Activated CD4-positive, alpha-beta T cell treated with anti-CD3 and anti-CD28 coated beads for 48 hours (primary cell): ENCODE measurements around the gene ARID3A.

ENCODE experiments used
- DNase-seq: peaks from one replicate; pipeline ENCODE4 v3.0.0-alpha.2; 2020

ARID3A gene

GRCh38 chr19:892243-892893 is 33.5 kb upstream of the ARID3A start:
- DNase-seq: no peak

- DNase-seq: peak; percentile 92
These were observed 32.7 kb upstream of the ARID3A start, which contains the start of the genes MED16 and RNU6-9 for GRCh38 chr19:892894-893689. MED16 (minus strand) TSS chr19:893187; CDS start chr19:891131, 2,056 bp downstream. RNU6-9 (plus strand) TSS chr19:893484.

DNA sequence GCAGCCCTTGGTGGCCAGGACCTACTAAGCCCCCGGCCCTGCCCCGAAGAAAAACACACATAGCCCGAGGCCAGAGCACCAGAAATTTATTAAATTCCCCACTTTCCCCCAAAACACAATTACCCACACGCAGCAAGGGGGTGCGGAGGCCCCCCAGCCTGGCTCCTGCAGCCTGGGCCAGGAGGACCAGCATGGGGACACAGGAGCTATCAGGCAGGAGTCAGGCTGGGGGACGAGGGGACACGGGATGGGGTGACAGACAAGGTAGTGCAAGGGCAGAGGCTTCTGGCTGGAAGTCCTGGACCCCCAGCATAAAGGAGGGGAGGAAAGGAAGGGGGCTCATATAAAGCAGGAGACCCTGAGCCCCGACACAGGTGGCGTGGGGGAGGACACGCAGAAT is 29.4 kb upstream of the ARID3A start:
- DNase-seq: no peak

DNA sequence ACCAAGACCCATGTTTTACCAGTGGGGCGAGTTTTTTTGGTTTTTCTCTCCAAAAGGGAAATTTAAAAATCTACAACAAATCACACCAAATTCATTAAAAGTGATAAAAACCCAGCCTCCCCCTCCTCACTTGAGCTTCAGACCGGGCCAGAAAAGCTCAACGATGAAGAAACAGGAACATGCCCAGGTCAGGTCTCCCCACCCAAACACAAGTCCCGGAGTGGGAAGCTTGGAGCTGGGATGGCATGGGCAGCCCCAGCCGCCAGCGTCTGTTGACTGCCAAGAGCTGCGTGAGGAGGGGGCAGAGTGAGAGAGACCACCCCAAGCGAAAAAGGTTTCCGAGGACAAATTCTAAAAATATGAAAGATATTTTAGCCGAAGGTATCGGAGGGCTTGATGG is 28.8 kb upstream of the ARID3A start:
- no peak for DNase-seq

DNA sequence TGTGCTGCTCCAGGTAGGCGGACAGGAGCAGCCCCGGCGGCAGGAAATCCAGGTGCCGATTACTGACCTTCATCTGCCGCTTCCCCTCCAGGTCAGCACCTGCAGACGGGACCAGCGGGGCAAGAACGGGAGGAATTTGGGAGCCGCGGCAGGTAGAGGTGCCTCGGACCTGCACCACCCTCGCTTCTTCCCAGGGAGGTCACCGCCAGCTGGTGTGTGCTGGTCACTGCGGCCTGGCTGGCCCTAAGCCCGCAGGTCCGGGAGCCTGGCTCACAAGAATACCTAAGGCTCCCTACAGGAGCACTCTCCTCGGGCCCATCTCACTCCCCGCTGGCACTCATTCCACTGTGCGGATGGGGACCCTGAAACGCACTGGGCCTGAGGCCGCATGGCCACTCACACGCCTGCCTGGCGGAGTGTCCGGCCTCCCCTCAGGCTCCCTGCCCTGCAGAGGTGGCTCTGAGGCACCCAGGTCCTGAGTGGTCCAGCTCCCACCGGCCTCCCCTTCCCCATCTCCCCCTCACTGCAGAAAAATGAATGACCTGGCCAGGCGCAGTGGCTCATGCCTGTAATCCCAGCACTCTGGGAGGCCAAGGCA is 28.3 kb upstream of the ARID3A start:
- no peak for DNase-seq

GRCh38 chr19:898663-899062 is 27.2 kb upstream of the ARID3A start:
- peak; percentile 58 for DNase-seq

DNA sequence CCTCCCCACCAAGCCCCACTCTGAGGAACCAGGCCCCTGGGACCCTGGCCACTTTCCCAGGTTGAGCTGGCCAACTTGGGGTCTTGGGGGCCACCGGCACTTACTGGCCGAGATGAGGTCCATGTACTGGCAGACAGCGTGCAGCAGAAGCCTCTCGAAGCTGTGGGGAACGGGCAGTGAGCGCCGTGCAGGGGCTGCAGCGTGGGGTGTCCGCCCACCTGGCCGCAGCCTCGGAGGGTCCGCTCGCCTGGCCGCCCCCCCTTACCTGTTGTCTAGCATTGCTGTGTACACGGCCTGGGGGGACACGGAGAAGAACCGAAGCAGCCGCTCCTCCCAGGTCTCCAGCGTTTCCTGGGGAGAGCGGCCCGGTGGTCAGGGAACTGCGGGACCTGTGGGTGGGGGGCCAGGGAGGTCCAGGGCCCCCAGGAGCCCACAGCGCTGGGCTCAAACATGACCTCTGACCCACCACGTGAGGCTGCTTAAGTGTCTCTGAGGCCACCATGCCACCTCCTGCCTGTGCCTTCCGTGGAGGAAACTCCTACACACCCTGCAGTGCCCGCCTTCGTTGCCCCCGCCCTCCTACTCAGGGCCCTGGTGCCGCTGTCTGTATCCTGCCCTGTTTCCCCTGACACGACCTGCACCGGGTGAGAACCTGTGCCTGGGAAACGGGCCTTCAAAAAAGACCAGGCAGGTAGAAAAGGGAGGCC is 26.3 kb upstream of the ARID3A start:
- DNase-seq: no peak

DNA sequence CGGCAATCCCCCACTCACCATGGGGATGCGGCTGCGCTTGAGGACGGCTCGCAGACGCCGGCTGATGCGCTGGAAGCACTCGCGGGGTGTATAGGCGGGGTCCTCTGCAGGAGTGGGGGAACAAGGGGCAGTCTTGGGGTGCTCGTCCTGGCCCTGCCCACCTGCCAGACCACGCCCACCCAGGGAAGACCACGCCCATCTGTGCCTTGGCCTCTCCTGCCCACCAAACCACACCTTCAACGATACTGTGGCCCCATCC is 25.9 kb upstream of the ARID3A start:
- peak; percentile 22 for DNase-seq

- DNase-seq: peak; percentile 40
These were observed 25.3 kb upstream of the ARID3A start for GRCh38 chr19:900302-901111.

DNA sequence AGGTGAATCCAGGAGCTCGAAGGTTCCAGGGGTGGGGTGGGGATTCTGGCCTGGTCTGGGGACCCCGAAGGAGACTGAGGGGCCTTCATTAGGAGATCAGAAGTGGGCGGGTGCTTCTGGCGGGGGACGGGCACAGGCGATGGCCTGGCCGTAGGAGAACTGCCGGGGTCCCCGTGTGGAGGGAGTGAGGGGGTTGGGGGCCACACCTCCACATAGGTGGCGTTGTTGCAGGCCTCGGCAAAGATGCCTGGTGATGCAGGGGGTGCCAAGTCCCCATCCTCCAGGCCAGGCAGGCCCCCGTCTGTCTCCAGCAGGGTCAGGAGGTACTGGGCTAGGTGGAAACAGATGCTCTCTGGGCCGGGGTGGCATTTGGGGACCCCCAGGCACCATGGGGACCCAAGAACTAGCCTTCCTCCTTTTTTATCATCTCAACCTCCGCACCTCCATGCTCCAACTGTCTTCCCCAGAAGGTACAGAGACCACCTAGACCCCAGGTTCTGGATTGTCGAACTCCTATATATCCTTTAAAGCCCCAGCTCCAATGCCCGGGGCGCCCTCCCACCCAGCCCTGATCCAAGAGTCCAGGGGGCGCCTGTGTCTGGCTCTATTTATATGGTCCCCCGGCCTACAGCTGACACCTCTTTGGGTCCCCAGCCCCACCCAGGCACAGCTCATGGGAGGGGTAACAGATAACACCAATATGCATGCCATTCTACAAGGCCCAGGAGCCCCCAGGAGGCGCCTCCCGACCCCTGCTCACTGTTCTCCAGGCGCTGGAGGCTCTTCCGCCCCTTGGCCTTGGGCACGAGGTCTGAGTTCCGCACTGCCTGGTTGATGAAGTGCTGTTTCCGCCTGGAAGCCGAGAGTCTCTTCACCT is 24.4 kb upstream of the ARID3A start:
- DNase-seq: no peak

DNA sequence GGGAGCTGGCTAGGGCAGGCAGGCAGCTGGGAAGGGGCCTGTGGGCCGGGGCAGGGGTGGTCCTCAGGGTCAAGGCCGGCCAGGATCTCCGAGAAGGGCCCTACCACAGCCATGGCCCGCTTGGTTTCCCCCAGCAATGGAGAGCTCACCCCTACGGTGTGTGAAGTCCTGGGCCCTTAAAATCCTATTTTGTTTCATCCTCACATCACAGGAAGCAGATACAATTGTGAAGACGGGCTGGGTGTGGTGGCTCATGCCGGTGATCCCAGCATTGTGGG is 23.8 kb upstream of the ARID3A start:
- DNase-seq: no peak

DNA sequence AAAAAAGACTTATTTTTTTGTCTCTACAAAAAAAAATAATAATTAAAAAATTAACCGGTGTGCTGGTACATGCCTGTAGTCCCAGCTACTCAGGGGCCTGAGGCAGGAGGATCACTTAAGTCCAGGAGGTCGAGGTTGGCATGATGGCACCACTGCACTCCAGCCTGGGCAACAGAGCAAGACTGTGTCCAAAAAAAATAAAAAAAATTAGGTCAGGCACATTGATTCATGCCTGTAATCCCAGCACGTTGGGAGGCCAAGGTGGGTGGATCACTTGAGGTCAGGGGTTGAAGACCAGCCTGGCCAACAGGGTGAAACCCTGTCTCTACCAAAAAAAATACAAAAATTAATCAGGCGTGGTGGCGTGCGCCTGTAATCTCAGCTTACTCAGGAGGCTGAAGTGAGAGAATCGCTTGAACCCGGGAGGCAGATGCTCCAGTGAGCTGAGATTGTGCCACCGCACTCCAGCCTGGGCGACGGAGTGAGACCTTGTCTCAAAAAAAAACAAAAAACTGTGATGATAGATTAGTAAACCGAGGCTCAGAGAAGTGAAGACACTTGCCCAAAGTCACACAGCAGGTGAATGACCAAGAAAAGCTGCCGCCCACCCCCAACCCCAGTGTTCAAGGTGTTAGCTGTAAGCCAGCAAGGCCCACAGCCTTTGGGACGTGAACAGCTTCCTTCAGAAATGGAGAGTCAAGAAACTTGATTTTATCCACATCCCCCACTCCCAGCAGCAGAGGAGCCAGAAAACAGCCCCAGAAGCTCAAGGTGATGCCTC is 23.2 kb upstream of the ARID3A start:
- DNase-seq: no peak

DNA sequence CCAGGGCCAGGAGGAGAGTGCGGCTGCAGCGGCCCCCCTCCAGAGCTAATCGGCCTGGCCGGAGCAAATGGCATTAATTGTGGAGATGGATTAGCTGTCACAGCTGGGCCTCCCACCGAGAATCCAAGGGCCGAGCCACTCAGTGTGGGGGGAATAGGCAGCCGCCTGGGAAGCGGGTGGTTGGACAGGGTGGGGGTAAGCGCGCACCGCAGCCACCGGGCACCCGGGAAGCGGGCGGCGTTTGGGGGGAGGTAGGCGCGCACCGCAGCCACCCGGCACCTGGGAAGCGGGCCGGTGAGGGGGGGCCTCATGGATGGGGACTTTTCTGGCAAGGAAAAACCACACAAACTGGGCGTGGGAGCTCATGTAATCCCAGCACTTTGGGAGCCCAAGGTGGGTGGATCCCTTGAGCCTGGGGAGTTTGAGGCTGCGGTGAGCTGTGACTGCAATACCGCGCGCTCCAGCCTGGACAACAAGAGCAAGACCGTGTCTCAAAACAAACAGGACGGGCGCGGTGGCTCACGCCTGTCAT is 22.5 kb upstream of the ARID3A start:
- DNase-seq: no peak

DNA sequence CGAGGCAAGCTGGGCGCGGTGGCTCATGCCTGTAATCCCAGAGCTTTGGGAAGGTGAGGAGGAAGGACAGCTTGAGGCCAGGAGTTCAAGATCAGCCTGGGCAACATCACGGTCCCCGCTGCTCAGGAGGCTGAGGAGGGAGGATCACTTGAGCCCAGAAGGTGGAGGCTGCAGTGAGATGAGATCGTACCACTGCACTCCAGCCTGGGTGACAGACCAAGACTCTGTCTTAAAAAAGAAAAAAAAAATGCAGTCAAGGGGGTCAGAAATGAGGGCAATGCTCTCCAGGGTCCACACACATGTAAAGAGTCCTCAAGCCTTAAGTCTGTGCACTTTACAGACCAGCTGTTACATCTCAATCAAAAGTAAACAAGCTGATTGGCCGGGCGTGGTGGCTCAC is 21.3 kb upstream of the ARID3A start:
- no peak for DNase-seq

GRCh38 chr19:906480-906879 is 19.4 kb upstream of the ARID3A start:
- DNase-seq: no peak

GRCh38 chr19:907183-907853 is 18.5 kb upstream of the ARID3A start:
- peak; percentile 52 for DNase-seq

- DNase-seq: no peak
These were observed 14.4 kb upstream of the ARID3A start for GRCh38 chr19:911197-912033.

GRCh38 chr19:912181-913079 is 13.4 kb upstream of the ARID3A start:
- no peak for DNase-seq
